ENCODE measurements around the gene NOD1.
"Not testable (repeated sequence)": the region's sequence is repeated elsewhere in the genome, so short reads cannot be mapped to it uniquely, and the experiment has no call there.

The NOD1 gene

GRCh38 chr7:30412782-30413504 lies 65.6 kb downstream of the NOD1 start:
- DNase-seq (ENCODE audit: low read depth), result peak; percentile 76

- no peak for DNase-seq (ENCODE audit: low read depth)
Measured at GRCh38 chr7:30411897-30412296, 66.7 kb downstream of the NOD1 start.

- no peak for DNase-seq (ENCODE audit: low read depth)
Measured at GRCh38 chr7:30411173-30411572, 67.4 kb downstream of the NOD1 start.

GRCh38 chr7:30406664-30407425 lies 71.7 kb downstream of the NOD1 start:
- DNase-seq (ENCODE audit: low read depth), result no peak

GRCh38 chr7:30405179-30405578 lies 73.4 kb downstream of the NOD1 start:
- DNase-seq (ENCODE audit: low read depth), result no peak

- DNase-seq (ENCODE audit: low read depth), result no peak
Measured at GRCh38 chr7:30403477-30403876, 75.1 kb downstream of the NOD1 start.

GRCh38 chr7:30396389-30396788 lies 82.2 kb downstream of the NOD1 start:
- DNase-seq (ENCODE audit: low read depth), result peak; percentile 8

GRCh38 chr7:30395676-30396075 lies 82.9 kb downstream of the NOD1 start:
- no peak for DNase-seq (ENCODE audit: low read depth)

- DNase-seq (ENCODE audit: low read depth), result no peak
Measured at GRCh38 chr7:30391806-30392205, 86.8 kb downstream of the NOD1 start.

- DNase-seq (ENCODE audit: low read depth), result no peak
Measured at GRCh38 chr7:30390736-30391636, 87.6 kb downstream of the NOD1 start.

GRCh38 chr7:30389791-30390190 lies 88.8 kb downstream of the NOD1 start:
- DNase-seq (ENCODE audit: low read depth), result no peak

GRCh38 chr7:30382607-30383006 lies 96.0 kb downstream of the NOD1 start:
- no peak for DNase-seq (ENCODE audit: low read depth)

GRCh38 chr7:30380824-30381223 lies 97.8 kb downstream of the NOD1 start:
- DNase-seq (ENCODE audit: low read depth), result not testable (repeated sequence)

GRCh38 chr7:30380294-30380693 lies 98.3 kb downstream of the NOD1 start:
- DNase-seq (ENCODE audit: low read depth), result no peak

GRCh38 chr7:30379741-30380140 lies 98.8 kb downstream of the NOD1 start:
- no peak for DNase-seq (ENCODE audit: low read depth)

- peak; percentile 15 for DNase-seq (ENCODE audit: low read depth)
Measured at GRCh38 chr7:30379131-30379530, 99.5 kb downstream of the NOD1 start.

- no peak for DNase-seq (ENCODE audit: low read depth)
Measured at GRCh38 chr7:30378275-30378674, 100.3 kb downstream of the NOD1 start.
